Astrocyte of the spinal cord (primary cell): ENCODE results near the gene GRB10.
A peak's percentile ranks its signal among the peaks of the same experiment; 100 is the strongest.

Experiments
- DNase-seq: peaks from one replicate; pipeline ENCODE4 v3.0.0; 2011; ENCODE audit warnings: low read depth, low spot score
- H3K4me3 ChIP-seq: 2 replicates; pipeline ENCODE4 v1.5.1; 2011; ENCODE audit warnings: low read depth, mild to moderate bottlenecking, low read length, moderate library complexity
- in situ Hi-C: cut with HindIII; loops from 2 replicates; pipeline ENCODE4 v1.10.0; 2017; ENCODE audit warnings: low sequenced_read_pairs
- TF ChIP-seq, protein P1 (sequence below): IDR thresholded peaks from 2 replicates; pipeline ENCODE4 v1.5.1; 2012; ENCODE audit warnings: low read depth, mild to moderate bottlenecking, low read length, inconsistent platforms

Gene GRB10

GRCh38 chr7:50621206-50621605 lies 161.5 kb downstream of the GRB10 start:
- TF ChIP-seq, protein P1, sequence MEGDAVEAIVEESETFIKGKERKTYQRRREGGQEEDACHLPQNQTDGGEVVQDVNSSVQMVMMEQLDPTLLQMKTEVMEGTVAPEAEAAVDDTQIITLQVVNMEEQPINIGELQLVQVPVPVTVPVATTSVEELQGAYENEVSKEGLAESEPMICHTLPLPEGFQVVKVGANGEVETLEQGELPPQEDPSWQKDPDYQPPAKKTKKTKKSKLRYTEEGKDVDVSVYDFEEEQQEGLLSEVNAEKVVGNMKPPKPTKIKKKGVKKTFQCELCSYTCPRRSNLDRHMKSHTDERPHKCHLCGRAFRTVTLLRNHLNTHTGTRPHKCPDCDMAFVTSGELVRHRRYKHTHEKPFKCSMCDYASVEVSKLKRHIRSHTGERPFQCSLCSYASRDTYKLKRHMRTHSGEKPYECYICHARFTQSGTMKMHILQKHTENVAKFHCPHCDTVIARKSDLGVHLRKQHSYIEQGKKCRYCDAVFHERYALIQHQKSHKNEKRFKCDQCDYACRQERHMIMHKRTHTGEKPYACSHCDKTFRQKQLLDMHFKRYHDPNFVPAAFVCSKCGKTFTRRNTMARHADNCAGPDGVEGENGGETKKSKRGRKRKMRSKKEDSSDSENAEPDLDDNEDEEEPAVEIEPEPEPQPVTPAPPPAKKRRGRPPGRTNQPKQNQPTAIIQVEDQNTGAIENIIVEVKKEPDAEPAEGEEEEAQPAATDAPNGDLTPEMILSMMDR: no peak
- DNase-seq: no peak
- in situ Hi-C loops: no loop called here
- no peak overlapping the region for H3K4me3 ChIP-seq

DNA sequence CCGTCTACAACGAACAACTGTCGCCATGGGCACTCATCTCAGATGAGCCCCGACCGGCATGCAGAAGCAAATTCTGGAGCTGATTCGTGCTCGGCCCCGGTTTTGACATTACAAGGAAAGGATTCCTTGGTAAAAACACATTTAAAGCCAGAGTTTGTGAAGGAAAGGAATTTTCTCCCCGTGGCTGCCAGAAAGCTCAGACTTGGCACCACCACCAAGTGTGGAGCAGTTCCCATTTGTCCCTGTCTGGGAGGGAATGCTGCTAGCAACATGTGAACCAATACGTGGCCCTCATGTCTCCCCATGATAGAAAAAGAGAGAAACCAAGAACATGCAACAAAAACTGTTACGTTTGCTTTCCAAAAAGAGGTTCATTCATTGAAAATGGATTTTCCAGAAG lies 162.3 kb downstream of the GRB10 start:
- TF ChIP-seq, protein P1: no peak
- no peak for DNase-seq
- in situ Hi-C loops: no loop called here
- H3K4me3 ChIP-seq: no peak overlapping the region

DNA sequence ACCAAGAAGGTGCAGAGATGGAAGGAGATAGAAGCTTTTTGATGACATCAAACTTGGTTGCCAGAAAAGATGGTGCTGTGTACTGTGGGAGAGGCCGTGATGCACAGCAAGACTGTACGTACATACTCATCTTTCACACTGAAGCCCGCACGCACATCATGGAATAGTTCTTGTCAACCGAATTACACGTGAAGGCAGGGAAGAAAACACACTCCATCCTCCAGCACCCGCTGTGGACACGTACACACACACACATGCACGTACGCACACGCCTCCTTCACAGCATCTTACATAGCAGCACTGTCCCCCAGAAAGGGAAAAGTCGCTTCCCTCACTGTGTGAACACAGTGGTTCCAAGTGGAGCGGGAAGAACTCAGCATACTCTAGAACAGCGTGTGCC lies 163.0 kb downstream of the GRB10 start:
- TF ChIP-seq, protein P1: no peak
- DNase-seq: no peak
- no peak overlapping the region for H3K4me3 ChIP-seq
- in situ Hi-C loops: no loop called here

DNA sequence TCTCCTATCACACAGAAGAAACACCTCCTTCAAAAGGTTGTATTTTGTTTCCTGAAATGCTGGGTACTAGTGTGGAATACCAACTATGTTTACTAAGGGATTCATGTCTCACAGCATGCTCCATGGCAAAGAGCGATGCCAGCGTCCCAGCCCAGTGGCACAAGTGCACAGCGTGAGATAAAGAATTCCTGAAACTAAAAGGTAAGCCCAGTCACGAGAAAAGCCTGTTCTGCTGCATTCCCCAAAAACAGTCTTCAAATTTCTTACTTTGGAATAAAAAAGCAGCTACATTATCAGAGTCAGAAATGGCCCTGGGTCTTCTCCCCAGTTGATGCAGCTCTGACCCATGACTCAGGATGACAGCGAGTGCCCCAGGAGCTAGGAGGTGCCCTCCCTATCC lies 164.4 kb downstream of the GRB10 start:
- in situ Hi-C loops: no loop called here
- H3K4me3 ChIP-seq: no peak overlapping the region
- DNase-seq: no peak
- TF ChIP-seq, protein P1: no peak

- H3K4me3 ChIP-seq: no peak overlapping the region
- in situ Hi-C loops: no loop called here
- no peak for DNase-seq
- TF ChIP-seq, protein P1: no peak
These were observed 167.1 kb downstream of the GRB10 start for GRCh38 chr7:50615519-50616080.

DNA sequence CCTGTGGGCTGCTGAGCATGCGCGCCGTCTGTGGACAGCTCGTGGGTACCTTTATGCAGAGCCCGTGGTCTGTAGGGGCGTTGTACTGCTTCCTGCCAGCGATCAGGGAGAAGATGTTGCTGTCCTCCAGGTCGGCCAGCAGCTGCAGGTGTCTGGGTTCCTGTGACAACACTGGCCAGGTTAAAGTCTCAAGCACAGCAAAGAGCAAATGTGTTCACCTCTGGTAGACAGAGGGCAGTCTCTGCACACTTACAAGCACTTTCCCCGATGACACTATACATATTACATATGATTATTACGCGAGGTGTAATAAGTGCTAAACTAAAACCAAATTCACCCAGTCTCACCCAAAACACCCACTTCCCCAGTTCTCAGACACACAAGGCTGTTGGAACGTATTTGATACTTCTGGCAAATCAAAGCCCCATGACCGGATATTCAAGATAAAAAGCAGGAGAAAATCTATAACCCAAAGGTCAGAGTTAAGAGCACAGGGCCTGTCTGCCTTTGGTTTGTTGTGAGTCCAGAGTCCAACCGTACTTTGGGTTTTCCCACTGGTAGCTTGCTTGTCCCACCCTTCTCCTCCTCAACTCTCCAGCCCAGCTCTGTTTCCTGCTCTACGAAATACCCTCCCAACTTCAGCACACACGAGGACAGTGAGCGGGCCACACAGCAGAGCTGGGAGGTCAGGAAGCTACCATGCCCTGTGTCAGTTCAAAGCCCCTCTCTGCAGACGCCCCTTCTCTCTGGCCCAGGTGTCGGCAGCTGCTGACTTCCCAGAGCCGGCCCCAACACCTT lies 167.8 kb downstream of the GRB10 start:
- in situ Hi-C loops: no loop called here
- H3K4me3 ChIP-seq: no peak overlapping the region
- no peak for DNase-seq
- TF ChIP-seq, protein P1: peak; percentile 35
